ENCODE data around the gene PDP2. TPM values are rescaled to one million over a fixed set of nuclear protein-coding genes. Genes with fewer than 3 reads are reported as not detected.

The PDP2 gene, protein sequence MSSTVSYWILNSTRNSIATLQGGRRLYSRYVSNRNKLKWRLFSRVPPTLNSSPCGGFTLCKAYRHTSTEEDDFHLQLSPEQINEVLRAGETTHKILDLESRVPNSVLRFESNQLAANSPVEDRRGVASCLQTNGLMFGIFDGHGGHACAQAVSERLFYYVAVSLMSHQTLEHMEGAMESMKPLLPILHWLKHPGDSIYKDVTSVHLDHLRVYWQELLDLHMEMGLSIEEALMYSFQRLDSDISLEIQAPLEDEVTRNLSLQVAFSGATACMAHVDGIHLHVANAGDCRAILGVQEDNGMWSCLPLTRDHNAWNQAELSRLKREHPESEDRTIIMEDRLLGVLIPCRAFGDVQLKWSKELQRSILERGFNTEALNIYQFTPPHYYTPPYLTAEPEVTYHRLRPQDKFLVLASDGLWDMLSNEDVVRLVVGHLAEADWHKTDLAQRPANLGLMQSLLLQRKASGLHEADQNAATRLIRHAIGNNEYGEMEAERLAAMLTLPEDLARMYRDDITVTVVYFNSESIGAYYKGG
- polyA plus RNA-seq (2012; ENCODE audit: missing spikeins): 4.8 TPM

DNA sequence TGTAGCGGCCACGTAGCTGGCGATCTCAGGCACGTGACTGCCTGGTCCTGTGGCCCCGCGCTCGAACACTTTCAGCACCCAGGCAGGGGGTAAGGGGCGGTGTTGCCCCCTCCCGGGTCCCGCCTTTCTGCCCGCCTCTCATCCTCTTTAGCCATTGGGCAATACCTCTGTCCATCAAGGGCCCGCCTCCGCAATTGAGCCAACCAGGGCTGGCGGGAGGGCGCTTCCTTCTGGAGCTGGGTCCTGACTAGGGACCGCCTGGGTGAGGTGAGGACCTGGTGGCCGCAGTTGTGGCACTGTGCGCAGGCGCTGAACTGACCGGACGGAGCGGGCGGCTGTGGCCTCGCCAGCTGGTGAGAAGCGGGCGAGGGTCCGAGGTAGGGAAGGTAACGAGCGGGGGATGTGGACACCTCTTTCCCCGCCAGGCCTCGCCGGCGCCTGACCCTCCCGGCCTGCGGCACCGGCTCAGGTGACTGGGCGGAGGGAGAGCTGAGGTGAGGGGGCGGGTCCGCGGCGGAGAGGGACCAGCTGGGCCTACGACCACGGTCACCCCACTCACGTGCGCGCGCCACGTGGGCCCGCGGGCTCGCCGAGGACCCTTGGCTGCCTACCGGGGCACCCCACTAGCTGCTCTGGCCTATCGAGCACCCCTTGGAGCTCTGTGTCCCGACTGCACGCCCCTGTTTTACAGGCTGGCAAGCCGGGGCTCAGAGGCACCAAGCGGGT is at the start of gene PDP2:
TSS of gene PDP2 (plus strand) at position 228 of the 726 bp plus-strand sequence. CDS start 3,770 bp downstream, outside the sequence.
- peak; percentile 92 for FAIRE-seq
- DNase-seq (ENCODE audit: insufficient read length): peak; percentile 82

DNA sequence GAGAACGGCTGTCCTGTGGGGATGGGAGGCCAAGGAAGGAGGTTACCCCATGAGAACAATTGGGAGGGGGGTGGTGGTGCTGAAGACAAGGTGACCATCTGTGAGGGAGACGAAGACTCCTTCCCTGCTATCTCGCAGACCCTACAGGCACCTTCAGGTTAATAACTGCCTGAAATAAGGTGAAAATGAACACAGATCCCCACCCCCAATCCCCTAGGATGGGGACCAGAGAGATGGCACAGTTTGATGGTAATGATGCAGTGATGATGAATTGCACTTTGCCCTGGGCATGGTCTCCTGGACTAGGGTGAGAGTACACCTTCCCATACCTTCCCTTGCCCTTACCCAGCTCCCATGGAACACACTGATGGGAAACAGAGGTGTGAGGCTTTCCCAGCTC is 48.1 kb upstream of the PDP2 start:
- TF ChIP-seq TAF1 (IDR thresholded peaks at IDR 0.05; ENCODE audit: borderline replicate concordance, low read depth, low read length): no peak
- FAIRE-seq (no peak), DNase-seq (ENCODE audit: insufficient read length) (no peak)

More for the DNA sequence above, at the start of gene PDP2:
- 0 out of 2 replicates have a peak, but pooled peaks have one; percentile 27 for TF ChIP-seq TAF1 (IDR thresholded peaks at IDR 0.05; ENCODE audit: borderline replicate concordance, low read depth, low read length)
- TF ChIP-seq POLR2AphosphoS5 (IDR thresholded peaks at IDR 0.05; ENCODE audit: low read depth, low read length): no peak
- TF ChIP-seq POLR2A (IDR thresholded peaks at IDR 0.05; ENCODE audit: low read depth, low read length): peak; percentile 67; the same call in 1 of the 2 replicates

DNA sequence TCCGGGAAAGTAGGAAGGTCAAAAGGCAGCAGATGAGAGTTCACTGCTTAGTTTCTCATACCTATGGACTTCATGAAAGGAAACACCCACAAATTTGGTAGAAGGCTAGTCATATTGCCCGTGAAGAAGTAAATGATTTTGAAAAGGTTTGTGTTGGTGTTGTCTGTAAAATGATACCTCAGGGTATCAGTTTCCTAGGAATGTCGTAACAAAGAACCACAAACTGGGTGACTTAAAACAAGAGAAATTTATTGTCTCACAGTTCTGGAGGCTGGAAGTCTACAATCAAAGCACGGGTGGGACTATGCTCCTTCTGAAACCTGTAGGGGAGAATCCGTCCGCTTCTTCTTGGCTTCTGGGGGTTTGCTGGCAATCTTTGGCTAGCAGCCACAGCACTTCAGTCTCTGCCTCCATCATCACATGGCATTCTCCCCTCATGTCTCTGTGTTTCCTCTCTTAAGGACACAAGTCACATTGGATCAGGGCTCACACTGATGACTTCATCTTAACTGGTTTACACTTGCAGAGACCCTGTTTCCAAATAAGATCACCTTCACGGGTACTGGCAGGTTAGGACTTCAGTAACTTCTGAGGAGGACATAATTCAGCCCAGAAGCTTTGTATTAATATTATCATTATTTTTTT is 47.5 kb upstream of the PDP2 start:
- FAIRE-seq (no peak), DNase-seq (ENCODE audit: insufficient read length) (no peak)

DNA sequence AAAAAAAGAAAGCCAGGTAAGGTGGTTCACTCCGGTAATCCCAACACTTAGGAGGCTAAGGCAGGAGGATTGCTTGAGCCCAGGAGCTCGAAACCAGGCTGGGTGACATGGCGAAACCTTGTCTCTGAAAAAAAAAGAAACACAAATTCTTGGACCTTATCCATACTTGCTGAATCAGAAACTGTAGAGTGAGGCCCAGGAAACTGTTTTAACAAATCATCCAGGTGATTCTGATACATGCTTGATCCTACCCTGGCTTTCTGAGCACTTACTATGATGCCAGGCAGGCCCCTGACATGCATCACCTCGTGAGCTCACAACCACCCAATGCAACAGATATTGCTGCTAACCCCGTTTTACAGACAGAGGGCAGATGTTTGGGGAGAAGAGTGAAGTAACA is 45.6 kb upstream of the PDP2 start:
- no peak for FAIRE-seq
- DNase-seq (ENCODE audit: insufficient read length): no peak
- TF ChIP-seq POLR2AphosphoS5 (IDR thresholded peaks at IDR 0.05; ENCODE audit: low read depth, low read length) (no peak), POLR2A (IDR thresholded peaks at IDR 0.05; ENCODE audit: low read depth, low read length) (no peak), TAF1 (IDR thresholded peaks at IDR 0.05; ENCODE audit: borderline replicate concordance, low read depth, low read length) (no peak)

More for the DNA sequence above, 47.5 kb upstream of the PDP2 start:
- TF ChIP-seq TAF1 (IDR thresholded peaks at IDR 0.05; ENCODE audit: borderline replicate concordance, low read depth, low read length) (no peak), POLR2AphosphoS5 (IDR thresholded peaks at IDR 0.05; ENCODE audit: low read depth, low read length) (no peak), POLR2A (IDR thresholded peaks at IDR 0.05; ENCODE audit: low read depth, low read length) (no peak)

DNA sequence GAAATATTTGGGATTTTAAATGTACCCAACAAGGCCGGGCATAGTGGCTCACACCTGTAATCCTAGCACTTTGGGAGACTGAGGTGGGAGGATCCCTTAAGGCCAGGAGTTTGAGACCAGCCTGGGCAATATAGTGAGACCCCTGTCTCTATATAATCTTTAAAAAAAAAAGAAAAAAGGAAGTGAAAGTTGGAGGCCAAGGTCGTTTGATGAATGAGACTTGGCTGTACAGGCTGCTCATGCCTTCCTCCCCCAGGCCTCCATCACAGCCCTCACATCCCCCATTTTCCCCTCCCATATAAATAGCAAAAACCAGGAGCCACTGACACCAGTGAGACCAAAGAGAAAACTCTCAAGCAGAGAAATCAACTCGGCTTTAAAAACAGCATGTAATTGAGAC is 39.4 kb upstream of the PDP2 start:
- no peak for DNase-seq (ENCODE audit: insufficient read length)
- TF ChIP-seq POLR2AphosphoS5 (IDR thresholded peaks at IDR 0.05; ENCODE audit: low read depth, low read length) (no peak), POLR2A (IDR thresholded peaks at IDR 0.05; ENCODE audit: low read depth, low read length) (no peak), TAF1 (IDR thresholded peaks at IDR 0.05; ENCODE audit: borderline replicate concordance, low read depth, low read length) (no peak)
- FAIRE-seq: no peak

DNA sequence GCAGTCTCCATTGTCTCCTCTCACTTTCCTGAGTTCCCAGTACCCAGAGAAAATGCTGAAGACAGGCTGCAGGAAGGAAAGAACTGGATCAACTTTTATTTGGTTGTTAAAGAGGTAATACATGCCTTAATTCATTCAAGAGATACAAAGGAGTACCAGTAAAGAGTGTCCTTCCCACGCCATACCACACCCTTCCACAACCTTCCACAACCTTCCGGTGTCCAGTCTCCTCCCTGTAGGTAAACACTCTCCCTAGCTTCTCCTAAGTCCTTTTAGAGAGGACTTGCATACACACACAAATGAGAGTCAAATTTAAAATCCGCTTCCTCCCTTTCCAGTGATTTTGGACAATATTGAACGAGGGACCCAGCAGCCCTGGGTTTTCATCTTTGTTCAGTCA is 38.9 kb upstream of the PDP2 start:
- FAIRE-seq: no peak
- DNase-seq (ENCODE audit: insufficient read length): no peak
- TF ChIP-seq TAF1 (IDR thresholded peaks at IDR 0.05; ENCODE audit: borderline replicate concordance, low read depth, low read length) (no peak), POLR2AphosphoS5 (IDR thresholded peaks at IDR 0.05; ENCODE audit: low read depth, low read length) (no peak), POLR2A (IDR thresholded peaks at IDR 0.05; ENCODE audit: low read depth, low read length) (no peak)

DNA sequence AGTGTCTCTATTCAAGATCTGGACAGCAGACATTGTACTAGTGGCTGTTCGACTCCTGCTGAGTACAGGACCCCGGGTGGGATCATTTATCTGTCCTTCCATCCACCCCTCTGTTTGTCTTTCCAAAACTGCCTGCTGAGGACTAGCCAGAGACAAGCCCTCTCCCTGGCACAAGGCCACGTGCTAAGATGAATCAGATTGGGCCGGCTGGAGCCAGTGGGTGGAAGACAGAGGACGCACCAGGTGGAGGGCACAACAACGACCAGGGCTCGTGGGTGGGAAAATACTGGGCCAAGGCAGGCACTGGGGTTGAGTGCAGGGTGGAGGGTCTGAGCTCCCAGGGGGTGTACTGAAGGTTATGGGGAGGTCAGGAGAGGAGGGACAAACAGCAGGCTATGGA is 37.5 kb upstream of the PDP2 start:
- DNase-seq (ENCODE audit: insufficient read length) (no peak), FAIRE-seq (no peak)
- no peak for TF ChIP-seq TAF1 (IDR thresholded peaks at IDR 0.05; ENCODE audit: borderline replicate concordance, low read depth, low read length)
- no peak for TF ChIP-seq POLR2A (IDR thresholded peaks at IDR 0.05; ENCODE audit: low read depth, low read length)
- no peak for TF ChIP-seq POLR2AphosphoS5 (IDR thresholded peaks at IDR 0.05; ENCODE audit: low read depth, low read length)

DNA sequence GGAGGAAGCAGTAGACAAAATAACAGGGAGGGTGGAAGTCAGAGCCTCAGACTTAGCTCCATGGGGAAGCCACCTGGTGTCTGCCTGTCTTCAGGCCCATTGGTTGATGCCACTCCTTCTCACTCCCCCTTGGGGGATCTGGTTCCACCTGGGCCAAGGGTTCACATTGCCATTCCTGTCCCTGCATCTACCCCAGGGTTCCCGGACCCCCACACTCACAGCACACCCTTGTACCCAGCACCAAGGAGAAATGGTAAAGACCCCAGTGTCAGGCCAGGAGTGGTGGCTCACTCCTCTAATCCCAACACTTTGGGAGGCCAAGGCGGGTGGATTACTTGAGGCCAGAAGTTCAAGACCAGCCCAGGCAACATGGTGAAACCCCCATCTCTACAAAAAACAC is 37.1 kb upstream of the PDP2 start:
- no peak for TF ChIP-seq POLR2AphosphoS5 (IDR thresholded peaks at IDR 0.05; ENCODE audit: low read depth, low read length)
- no peak for TF ChIP-seq TAF1 (IDR thresholded peaks at IDR 0.05; ENCODE audit: borderline replicate concordance, low read depth, low read length)
- no peak for TF ChIP-seq POLR2A (IDR thresholded peaks at IDR 0.05; ENCODE audit: low read depth, low read length)
- DNase-seq (ENCODE audit: insufficient read length): no peak
- no peak for FAIRE-seq

DNA sequence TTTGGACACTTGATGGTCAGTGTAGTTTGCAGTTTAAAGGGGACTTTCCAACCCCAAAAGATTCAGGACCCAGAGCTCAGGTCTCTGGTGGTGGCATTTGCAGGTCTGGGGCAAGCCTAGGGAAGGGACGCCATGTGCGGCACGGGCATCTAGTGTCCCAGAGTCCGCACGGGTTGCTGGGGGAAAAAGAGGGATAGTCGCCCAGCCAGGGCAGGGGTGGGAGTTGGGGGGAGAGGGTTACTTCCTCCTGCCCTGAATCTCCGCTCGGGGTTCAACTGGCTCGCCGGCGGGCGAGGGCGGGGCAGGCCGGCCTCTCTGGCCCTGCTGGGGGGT is 36.3 kb upstream of the PDP2 start:
- TF ChIP-seq TAF1 (IDR thresholded peaks at IDR 0.05; ENCODE audit: borderline replicate concordance, low read depth, low read length): no peak
- TF ChIP-seq POLR2A (IDR thresholded peaks at IDR 0.05; ENCODE audit: low read depth, low read length): no peak
- no peak for TF ChIP-seq POLR2AphosphoS5 (IDR thresholded peaks at IDR 0.05; ENCODE audit: low read depth, low read length)
- DNase-seq (ENCODE audit: insufficient read length): no peak
- FAIRE-seq: no peak

DNA sequence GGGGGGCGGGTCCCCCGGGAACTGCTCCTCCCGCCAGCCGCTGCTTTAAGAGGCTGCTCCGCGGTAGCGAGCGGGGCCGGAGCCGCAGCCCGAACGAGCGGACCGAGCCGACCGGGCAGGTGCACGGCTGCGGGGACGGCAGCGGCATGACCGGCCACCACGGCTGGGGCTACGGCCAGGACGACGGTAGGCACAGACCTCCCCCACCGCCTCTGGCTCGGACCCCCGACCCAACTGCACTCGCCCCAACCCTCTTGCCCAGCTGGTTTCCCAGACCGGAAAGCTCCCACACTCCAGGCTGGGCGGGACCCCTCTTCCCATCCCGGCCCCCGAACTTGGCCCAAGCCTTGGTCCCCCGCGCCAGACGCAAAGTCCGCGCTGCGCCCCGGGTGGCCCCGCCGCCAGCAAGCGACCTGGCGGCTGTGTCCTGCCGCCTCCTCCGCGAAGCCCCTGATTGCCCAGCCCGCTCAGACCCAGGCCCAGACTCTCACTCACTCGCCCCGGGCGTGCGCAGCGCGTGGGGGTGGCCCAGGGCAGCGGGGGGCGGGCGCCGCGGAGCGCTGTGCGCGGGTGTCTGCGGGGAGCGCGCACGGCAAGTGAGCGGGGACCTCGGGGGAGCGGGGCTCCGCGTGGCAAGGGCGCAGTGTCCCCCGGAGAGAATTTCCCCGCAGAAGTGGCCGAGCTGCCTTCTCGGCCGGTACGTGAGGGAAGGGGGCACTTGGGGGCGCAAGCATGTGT is 35.8 kb upstream of the PDP2 start, which contains the start of gene CA7:
TSS of gene CA7 (plus strand) at position 73 of the 738 bp plus-strand sequence. CDS start at position 147, 74 bp downstream.
- FAIRE-seq (no peak), DNase-seq (ENCODE audit: insufficient read length) (no peak)
- TF ChIP-seq POLR2AphosphoS5 (IDR thresholded peaks at IDR 0.05; ENCODE audit: low read depth, low read length) (no peak), TAF1 (IDR thresholded peaks at IDR 0.05; ENCODE audit: borderline replicate concordance, low read depth, low read length) (no peak), POLR2A (IDR thresholded peaks at IDR 0.05; ENCODE audit: low read depth, low read length) (no peak)

DNA sequence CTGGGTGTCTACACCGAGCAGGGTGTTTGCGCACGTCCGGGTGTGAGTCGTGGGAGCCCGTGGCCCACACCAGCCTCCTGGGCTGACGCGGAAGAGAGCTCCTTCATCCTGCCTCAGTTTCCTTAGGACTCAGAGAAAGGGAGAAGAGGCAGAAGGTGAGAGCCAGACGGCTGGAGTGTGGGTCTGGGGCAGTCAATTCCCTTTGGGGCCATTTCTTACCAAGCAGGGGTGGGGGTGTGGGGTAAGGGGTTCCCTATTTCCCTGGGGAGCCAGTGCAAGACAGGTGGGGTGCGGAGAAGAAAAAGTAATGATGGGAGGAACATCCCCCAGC is 35.3 kb upstream of the PDP2 start:
- DNase-seq (ENCODE audit: insufficient read length): no peak
- no peak for FAIRE-seq
- TF ChIP-seq POLR2AphosphoS5 (IDR thresholded peaks at IDR 0.05; ENCODE audit: low read depth, low read length) (no peak), POLR2A (IDR thresholded peaks at IDR 0.05; ENCODE audit: low read depth, low read length) (no peak)
